ENCODE data around the gene DNAAF2. TPM values are rescaled to one million over a fixed set of nuclear protein-coding genes. Genes with fewer than 3 reads are reported as not detected.
"Not testable (repeated sequence)": the region's sequence is repeated elsewhere in the genome, so short reads cannot be mapped to it uniquely, and the experiment has no call there.

DNAAF2 gene
- polyA plus RNA-seq, 12 donors, result 7.0 to 11.1 (median 8.0) TPM; not detected in 1

- DNase-seq, result no peak
Measured at GRCh38 chr14:49623941-49624839, 10.9 kb downstream of the DNAAF2 start.

- no peak for DNase-seq
Measured at GRCh38 chr14:49623387-49623786, 11.7 kb downstream of the DNAAF2 start.

GRCh38 chr14:49622022-49622607 is 12.9 kb downstream of the DNAAF2 start:
- DNase-seq, result no peak

GRCh38 chr14:49621114-49621881 is 13.7 kb downstream of the DNAAF2 start:
- no peak for DNase-seq

GRCh38 chr14:49620182-49621113 is 14.6 kb downstream of the DNAAF2 start, which contains the start of the genes MGAT2 and RPL36AL:
Gene MGAT2 (plus strand): TSS chr14:49620799. CDS start chr14:49621269, 470 bp downstream.
Gene RPL36AL (minus strand): TSS chr14:49620626. CDS start chr14:49619104, 1,522 bp downstream.
- peak; percentile 99 for DNase-seq

- no peak for DNase-seq
Measured at GRCh38 chr14:49619730-49620129, 15.3 kb downstream of the DNAAF2 start.

GRCh38 chr14:49619273-49619672 is 15.8 kb downstream of the DNAAF2 start:
- not testable (repeated sequence) for DNase-seq

GRCh38 chr14:49617852-49618519 is 17.1 kb downstream of the DNAAF2 start:
- DNase-seq, result no peak

- no peak for DNase-seq
Measured at GRCh38 chr14:49615776-49616175, 19.3 kb downstream of the DNAAF2 start.

GRCh38 chr14:49614196-49614595 is 20.8 kb downstream of the DNAAF2 start:
- no peak for DNase-seq

- DNase-seq, result no peak
Measured at GRCh38 chr14:49612671-49613070, 22.4 kb downstream of the DNAAF2 start.

- no peak for DNase-seq
Measured at GRCh38 chr14:49612251-49612650, 22.8 kb downstream of the DNAAF2 start.

- no peak for DNase-seq
Measured at GRCh38 chr14:49607583-49607982, 27.5 kb downstream of the DNAAF2 start.

- DNase-seq, result peak; percentile 92
Measured at GRCh38 chr14:49598485-49599300, 36.4 kb downstream of the DNAAF2 start, which contains the start of gene LRR1. Gene LRR1 (plus strand): TSS chr14:49598940. CDS start chr14:49599021, 81 bp downstream.

- no peak for DNase-seq
Measured at GRCh38 chr14:49598189-49598484, 36.9 kb downstream of the DNAAF2 start.

GRCh38 chr14:49594347-49595091 is 40.5 kb downstream of the DNAAF2 start:
- no peak for DNase-seq

- no peak for DNase-seq
Measured at GRCh38 chr14:49593016-49593415, 42.0 kb downstream of the DNAAF2 start.

- no peak for DNase-seq
Measured at GRCh38 chr14:49589387-49589786, 45.7 kb downstream of the DNAAF2 start.

Measured in muscle of arm (tissue), 12 donors.